NCI-H1105 (cell line): Measurements from ENCODE around the gene TTYH2.

Experiments used
- DNase-seq: peaks from one replicate; lab custom pipeline; 2025; lab: John Stamatoyannopoulos, UW

Gene TTYH2

GRCh38 chr17:74295625-74296547 lies 82.5 kb downstream of the TTYH2 start:
- no peak for DNase-seq

GRCh38 chr17:74296548-74296936 lies 83.2 kb downstream of the TTYH2 start:
- no peak for DNase-seq

DNA sequence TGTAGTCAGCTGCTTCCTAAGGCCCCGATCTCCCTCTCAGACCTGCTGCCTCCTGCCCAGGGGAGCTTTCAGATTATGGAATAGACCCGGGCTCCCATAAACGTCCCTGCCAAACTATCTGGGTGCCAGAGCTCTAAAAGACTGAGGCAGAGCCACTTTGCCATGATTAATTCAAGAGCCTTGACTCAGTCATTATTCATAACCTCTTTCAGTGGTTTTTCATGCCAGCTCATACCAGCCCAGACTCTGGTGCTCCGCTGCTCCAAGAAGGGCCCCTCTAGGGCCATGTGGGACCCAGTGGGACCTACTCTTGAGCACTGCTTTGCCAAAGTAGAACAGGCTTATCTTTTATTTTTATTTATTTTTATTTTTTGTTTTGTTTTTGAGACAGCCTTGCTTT lies 84.6 kb downstream of the TTYH2 start:
- DNase-seq: no peak

DNA sequence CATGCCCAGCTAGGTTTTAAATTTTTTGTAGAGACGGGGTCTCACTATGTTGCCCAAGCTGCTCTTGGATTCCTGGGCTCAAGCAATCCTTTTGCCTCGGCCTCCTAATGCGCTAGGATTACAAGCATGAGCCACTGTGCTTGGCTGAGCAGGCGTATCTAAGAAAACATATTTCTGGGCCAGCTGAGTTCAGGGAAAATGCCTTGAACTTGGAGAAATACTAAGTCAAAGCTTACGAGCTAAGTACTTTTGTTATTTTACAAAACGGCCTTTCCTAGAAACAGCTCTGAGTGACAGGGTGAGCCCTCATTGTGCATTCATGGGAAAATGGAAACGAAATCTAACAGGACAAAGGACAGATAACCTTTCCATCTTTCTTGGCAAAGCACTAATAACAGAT lies 85.4 kb downstream of the TTYH2 start:
- DNase-seq: no peak

- DNase-seq: no peak
Observed at GRCh38 chr17:74299226-74300009, 86.0 kb downstream of the TTYH2 start.

- DNase-seq: no peak
Observed at GRCh38 chr17:74303305-74303704, 89.9 kb downstream of the TTYH2 start.

DNA sequence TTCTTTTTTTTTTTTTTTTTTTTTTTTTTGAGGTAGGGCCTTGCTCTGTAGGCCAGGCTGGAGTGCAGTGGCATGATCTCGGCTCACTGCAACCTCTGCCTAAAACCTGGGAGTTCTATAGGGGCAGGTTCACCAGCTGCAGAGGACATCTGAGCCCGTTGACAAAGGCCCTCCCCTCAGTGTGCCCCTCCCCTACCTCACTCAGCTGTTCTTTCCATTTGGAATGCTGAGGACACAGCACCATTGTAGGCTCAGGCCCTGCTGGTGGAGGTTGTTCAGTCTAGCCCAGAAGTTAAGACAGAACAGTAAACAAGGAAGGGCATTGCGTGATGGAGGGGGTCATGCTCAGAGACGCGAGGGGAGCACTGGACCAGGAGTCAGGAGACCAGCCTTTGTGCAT lies 90.8 kb downstream of the TTYH2 start:
- no peak for DNase-seq

DNA sequence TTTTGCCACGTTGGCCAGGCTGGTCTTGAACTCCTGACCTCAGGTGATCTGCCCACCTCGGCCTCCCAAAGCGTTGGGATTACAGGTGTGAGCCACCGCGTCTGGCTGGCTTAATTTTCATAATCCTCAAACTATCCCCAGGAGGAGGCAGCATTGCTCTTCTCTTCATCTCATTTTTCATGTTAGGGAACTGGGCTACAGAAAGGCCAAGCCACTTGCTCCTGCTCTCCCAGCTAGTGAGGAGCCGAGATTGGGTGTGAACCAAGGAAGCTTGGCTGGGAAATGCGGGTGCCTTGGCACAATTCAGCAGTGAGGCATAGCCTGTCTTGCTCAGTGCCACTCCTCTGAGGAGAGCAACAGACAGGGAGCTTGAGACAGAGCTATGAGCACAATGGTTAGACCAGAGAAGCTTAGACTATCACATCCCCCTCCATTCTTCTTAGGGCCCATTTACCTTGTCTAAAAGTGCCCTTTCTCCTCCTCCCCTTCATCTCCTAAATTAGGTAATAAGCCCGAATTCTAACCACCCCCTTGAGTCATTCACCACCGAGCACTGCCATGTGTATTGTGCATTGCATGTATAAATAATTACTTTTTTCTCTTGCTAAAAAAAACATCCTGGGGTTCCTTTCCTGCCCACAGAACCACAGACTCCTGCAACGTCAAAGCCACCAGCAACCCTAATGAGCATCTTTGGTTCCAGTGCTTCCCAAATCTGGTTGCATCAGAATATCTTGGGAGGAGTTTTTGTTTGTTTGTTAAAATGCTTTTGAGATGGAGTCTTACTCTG lies 92.7 kb downstream of the TTYH2 start:
- no peak for DNase-seq

GRCh38 chr17:74307984-74308773 lies 94.8 kb downstream of the TTYH2 start:
- no peak for DNase-seq

GRCh38 chr17:74309902-74310301 lies 96.5 kb downstream of the TTYH2 start:
- DNase-seq: no peak
